NCI-H2107 treated with DMSO at 0.1 percent for 48 hours (cell line): ENCODE data around the gene SPDYC.
A peak's percentile ranks its signal among the peaks of the same experiment; 100 is the strongest.
"Not testable (repeated sequence)": the region's sequence is repeated elsewhere in the genome, so short reads cannot be mapped to it uniquely, and the experiment has no call there.

ENCODE experiments used
- DNase-seq: peaks from one replicate; lab custom pipeline; 2025; ENCODE audit not compliant: unreplicated experiment; lab: John Stamatoyannopoulos, UW

SPDYC gene

DNA sequence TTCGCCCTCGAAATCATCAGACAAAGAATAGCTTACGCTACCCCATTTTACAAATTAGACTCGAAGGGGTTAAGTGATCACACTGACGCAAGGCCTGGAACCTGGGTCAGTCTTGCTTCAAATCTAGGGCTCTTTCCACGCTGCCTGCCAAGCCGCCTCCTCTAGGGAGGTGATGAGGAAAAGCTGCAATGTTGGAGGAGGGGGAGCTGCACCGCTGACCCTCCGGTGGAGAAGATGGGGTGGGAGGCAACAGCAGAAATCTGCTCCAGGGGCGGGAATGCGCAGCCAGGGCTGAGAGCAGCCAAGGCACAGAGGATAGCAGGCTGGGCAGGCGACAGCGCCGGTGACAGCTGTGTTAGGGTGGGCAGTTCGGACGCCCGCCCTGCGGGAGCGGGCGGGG lies 36.3 kb upstream of the SPDYC start:
- no peak for DNase-seq

DNA sequence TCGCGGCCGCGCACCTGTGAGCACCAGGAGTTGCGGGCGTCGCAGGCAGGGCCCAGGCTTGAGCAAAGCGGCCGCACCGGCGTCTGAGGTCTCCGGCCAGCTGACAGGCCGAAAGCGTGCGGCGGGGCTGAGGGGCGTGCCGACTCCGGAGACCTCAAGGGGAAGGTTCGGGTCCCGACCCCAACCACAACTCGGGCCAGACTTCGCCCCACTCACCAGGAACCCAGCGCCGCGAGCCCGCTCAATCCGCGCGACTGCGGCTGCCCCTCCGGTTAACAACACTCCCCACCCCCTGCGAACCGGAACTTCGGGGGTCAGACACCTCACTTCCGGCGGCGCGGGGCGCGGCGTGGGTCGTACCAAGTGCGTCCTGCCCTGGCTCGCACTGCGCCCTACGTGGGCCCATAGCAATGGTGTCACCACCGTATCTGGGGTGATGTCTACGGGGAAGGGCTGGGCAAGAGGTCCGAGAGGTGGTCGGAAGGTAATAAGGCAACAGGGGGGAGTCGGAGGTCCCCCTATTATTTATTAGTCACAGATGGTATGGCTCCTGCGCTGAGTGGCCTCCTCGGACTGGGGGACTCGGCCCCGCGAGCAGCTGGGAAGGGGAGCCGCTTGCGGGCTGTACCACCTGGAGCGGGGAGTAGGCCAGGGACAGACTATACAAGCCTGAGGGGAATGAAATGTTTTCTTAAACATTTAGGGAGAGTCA lies 35.6 kb upstream of the SPDYC start, which contains the start of gene SYVN1:
Gene SYVN1, minus strand, starts transcription at position 280 of the 712 bp plus-strand sequence. CDS start 918 bp downstream, outside the sequence.
- DNase-seq: peak; percentile 88

DNA sequence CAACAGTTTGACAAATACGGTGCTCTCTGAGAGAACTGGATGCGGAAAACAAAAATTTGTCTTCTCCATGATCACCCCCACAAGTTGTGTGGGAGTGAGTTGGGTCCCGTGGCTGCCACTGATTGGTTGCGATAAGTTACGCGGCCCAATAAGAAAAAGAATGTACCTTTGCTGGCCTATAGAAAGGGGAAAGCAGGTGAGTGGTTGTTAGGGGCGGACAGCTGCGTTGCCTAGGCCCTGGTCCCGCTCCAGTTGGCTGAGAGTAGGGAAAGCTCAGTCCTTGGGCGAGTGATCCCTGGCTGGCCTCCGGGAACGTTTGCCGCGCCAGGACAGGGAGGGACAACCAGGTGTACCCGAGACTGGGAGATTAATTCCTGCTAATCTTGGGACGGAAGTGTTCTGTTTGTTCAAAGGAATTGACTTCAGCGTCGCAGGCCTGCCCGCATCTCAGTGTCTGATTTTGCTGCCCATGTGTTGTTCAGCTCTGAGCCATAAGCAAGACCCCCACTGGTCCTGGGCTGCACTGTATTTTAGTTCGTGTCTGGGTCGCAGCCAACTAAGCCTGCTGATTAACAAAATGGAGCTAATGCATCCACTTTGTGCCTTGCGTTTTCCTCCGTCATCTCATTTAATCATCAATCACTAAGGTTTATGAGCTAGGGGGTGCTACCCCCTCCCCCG lies 34.9 kb upstream of the SPDYC start:
- DNase-seq: peak; percentile 98

DNA sequence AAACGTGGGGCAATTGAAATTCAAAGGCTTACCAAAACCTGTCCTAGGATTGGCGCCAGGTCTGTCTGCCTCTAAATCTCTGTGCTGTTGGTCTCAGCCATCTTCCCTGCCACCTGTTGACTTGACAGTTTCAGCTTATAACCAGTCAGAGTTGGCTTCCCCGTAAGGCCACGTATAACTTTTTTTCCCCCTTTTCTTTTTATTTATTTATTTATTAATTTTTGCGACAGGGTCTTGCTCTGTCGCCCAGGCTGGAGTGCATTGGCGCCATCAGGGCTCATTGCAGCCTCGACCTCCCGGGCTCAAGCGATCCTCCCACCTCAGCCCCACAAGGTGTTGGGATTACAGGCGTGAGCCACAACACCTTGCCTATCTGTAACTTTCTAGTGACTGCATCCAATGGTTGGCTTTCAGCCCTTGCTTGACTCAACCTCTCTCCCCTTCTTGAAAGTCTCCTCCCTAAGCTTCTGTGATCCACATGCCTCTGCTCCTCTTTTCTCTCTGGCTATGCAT lies 34.3 kb upstream of the SPDYC start:
- no peak for DNase-seq

DNA sequence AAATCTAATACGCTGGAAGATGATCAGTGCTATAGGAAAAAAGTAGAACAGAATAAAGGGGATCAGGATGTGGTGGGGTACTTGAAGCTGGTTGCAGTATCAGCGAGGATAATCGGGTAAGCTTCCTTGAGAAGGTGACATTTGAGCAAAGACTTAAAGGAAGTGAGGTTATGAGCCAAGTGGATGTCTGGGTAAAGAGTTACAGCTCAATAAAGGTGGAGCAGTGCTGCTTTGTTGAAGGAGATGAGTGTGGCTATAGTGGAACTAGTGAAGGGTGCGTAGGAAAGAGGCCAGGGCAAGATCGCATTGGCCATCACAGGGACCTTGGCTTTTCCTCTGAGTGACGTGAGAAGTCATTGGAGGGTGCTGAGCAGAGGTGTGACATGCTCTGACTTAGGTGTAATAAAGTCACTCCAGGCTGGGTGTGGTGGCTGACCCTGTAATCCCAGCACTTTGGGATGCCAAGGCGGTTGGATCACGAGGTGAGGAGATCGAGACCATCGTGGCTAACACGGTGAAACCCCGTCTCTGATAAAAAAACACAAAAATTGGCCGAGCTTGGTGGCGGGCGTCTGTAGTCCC lies 33.4 kb upstream of the SPDYC start:
- DNase-seq: no peak

DNA sequence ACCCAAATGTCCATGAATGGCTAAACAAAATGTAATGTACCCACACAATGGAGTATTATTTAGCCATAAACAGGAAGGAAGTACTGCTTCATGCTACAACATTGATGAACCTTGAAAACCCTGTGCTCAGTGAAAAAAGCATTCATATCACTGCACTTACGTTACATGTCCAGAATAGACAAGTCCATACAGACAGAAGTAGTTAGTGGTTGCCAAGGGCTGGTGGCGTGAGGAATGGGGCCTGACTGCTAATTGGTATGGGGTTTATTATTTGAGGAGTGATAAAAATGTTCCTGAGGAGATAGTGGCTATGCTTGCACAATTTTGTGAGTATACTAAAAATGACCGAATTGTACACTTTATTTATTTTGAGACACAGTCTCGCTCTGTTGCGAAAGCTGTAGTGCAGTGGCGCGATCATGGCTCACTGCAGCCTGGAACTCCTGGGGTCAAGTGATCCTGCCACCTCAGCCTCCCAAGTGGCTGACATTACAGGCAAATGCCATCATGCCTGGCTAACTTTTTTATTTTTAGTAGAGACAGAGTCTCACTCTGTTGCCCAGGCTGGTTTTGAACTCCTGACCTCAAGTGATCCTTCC lies 28.0 kb upstream of the SPDYC start:
- no peak for DNase-seq

DNA sequence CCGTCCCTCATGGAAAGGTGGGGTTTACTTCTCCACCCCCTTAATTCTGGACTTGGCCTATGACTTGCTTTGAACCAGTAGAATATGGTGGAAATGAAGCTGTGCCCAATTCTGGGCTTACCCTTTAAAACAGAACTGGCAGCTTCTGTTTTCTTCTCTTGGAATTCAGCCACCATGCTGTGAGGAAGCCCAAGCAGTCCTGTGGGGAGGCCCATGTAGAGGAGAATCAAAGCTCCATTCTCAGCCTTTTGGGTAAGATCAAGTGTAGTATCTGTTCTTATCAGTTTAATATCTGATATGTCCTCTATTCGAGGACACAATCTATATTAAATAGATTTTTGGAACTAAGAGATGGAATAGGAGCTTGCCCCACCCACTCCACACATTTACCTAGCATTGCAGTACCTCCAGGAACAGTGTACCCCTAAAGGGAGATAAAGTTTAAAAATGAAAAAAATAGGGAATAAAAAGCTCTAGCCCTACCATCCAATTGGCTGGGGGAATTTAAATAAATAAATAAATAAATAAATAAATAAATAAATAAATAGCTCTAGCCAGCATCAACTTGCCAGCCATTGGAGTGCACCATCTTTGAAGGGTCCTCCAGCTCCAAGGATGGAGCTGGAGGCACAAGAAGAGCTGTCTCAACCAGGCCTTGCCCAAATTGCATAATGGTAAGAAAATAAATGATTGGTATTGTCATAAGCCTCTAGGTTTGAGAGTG lies 22.5 kb upstream of the SPDYC start:
- DNase-seq: no peak

DNA sequence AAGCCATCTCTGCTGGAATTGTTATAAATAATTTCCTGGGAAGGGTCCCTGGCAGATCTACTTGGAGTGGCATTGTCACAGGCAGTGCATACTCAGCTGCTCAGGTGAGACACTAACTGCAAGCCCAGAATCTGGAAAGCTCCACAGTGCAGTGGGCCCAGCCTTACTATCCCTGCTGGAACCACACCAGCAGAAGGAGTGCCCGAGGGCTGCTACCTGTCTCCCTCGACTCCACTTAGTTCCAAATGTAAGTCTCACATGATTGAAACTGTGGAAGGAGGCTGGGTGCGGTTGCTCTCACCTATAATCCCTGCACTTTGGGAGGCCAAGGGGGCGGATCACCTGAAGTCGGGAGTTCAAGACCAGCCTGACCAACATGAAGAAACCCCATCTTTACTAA lies 21.4 kb upstream of the SPDYC start:
- no peak for DNase-seq

DNA sequence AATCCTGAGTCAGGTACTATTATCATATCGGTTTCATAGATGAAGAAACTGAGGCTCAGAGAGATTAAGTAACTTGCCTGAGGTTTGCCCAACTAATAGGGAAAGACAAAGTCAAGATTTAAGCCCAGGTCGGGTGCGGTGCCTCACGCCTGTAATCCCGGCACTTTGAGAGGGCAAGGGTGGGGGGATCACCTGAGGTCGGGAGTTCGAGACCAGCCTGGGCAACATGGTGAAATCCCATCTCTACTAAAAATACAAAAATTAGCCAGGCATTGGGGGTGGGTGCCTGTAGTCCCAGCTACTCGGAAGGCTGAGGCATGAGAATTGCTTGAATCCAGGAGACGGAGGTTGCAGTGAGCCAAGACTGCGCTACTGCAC lies 19.9 kb upstream of the SPDYC start:
- DNase-seq: not testable (repeated sequence)

DNA sequence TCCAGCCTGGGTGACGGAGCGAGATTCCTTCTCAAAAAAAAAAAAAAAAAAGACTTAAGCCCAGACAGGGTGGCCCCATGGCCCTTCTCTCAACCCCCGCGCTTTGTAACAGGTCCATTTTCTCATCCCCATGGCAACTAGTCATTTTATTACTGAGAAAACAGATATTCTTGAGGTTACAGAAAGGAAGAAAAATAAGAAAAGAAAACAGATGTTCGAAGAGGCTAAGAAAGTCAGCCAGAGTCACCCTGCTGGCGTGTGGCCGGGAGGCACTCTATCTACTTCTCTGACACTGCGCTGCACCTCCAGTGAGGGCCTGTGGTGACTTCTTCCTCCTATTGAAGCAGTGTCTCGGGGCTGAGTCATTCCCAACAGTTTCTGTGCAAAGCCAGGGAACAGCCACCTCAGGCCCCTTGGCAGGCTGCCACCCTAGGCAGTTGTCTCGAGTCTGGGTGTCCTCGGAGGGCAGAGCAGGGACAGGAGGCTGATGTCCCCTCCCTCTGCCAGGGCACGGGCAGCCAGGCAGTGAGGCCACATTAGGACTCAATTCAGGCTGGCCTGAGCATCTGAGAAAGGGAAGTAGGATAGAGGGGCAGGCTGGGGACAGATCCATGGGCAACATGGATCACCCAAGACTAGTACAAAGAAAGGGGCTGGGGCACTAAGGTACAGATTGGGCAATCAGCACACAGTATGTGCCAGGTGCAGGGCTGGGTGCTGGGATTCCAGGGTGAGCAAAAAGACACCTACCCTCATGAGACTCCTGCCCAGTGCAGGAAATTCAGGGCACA lies 19.3 kb upstream of the SPDYC start:
- DNase-seq: peak; percentile 66

DNA sequence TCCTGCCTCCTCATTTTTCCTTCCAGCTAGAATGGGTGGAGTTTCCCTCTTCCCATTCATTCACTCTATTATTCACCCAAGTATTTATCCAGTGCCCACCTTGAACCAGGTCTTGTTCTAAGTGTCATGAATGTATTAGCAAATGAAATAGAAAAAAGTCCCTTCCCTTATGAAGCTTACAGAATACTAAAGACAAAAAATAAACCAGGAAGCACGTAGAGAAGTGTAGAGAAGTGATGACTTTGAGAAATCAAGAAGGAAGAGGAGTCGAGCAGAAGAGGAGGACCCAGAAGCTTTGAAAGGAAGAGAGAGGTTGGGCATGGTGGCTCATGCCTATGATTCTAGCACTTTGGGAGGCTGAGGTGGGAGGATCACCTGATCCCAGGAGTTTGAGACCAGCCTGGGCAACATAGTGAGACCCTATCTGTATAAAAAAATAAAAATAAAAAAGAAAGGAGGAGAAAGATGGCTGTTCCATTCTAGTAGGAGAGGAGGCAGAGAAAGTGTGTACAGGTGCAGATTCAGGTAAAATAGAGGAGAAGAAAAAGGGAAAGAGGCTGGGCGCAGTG lies 18.6 kb upstream of the SPDYC start:
- no peak for DNase-seq

DNA sequence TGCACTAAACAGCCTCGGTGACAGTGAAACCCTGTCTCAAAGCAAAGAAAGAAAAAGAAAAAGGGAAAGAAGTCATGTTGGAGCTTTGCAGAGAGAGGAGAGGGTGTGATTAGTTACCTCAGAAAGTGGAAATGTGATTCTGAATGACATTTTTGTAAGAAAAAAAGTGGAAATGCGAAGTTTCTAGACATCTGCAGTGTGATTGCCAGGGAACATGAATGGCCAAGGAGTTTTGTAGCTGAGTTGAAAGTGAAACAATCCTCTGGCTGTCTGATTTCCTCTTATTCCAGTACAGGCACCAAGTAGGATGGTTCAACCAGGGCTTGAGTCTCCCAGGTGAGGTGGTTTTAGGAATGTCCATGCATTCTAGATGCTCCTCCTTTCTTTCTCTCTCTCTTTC lies 17.9 kb upstream of the SPDYC start:
- no peak for DNase-seq

DNA sequence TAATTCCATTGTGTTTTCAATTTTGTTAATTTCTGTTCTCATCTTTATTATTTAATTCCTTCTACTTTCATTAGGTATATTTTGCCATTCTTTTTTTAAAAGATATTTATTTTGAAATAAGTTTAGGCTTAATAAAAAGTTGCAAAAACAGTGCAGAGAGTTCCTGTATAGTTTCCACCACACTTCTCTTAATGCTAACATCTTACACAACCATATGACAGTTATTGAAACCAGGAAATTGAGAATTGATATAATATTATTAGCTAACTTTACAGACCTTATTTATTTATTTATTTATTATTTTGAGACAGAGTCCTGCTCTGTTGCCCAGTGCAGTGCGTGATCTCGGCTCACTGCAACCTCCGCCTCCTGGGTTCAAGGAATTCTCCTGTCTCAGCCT lies 13.8 kb upstream of the SPDYC start:
- DNase-seq: no peak

DNA sequence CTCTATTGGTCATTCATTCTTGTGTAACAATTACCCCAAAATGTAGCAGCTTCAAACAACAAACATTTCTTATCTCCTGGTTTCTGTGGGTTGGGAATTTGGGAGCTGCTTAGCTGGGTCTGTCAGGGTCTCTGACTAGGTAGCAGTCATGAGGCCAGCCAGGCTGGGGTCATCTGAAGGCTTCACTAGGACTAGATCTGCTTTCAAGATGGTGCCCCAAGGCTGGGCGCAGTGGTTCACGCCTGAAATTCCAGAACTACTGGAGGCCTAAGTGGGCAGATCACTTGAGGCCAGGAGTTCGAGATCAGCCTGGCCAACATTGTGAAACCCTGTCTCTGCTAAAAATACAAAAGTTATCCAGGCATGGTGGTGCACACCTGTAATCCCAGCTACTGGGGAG lies 13.1 kb upstream of the SPDYC start:
- DNase-seq: no peak

DNA sequence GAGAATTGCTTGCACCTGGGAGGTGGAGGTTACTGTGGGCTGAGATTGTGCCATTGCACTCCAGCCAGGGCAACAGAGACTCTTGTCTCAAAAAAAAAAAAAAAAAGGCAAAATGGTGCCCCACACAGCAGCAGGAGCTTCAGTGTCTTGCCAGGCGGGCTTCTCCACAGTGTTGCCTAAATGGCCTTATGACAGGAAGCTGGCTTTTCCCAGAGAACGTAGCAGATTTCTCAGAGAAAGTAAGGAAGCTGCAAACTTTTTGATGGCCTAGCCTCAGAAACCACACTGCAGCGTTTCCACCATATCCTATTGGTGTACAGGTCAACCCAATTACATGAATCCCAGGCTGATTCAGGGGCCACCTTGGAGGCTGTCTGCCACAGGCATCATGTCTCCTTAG lies 12.7 kb upstream of the SPDYC start:
- DNase-seq: no peak

DNA sequence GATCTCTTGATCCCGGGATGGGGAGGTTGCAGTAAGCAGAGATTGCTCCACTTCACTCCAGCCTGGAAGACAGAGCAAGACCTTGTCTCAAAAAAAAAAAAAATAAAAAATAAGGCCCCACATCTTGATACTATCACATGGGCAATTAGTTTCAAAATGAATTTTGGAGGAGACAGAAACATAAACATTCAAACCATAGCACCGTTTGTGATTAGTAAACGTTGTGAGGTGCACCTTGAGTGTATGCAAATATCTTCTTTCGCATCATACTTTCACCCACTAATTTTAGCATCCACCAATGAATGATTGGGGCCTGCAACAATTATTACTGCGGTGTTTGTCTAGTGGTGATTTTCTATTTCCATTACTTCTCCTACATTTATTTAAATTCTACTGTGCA lies 11.0 kb upstream of the SPDYC start:
- no peak for DNase-seq

DNA sequence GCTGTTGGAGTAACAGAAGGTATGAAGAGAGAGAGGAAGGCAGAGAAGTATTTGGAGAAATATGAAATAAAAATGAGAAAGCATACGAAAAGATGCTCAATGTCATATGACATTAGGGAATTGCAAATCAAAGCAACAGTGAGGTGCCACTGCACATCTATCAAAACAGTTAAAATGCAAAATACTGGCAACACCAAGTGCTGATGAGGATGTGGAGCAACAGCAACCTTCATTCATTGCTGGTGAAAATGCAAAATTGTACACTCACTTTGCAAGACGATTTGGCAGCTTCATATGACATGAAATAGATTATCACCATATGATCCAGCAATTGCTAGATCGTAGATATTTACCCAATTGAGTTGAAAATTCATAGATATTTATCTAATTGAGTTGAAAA lies 9.4 kb upstream of the SPDYC start:
- no peak for DNase-seq

DNA sequence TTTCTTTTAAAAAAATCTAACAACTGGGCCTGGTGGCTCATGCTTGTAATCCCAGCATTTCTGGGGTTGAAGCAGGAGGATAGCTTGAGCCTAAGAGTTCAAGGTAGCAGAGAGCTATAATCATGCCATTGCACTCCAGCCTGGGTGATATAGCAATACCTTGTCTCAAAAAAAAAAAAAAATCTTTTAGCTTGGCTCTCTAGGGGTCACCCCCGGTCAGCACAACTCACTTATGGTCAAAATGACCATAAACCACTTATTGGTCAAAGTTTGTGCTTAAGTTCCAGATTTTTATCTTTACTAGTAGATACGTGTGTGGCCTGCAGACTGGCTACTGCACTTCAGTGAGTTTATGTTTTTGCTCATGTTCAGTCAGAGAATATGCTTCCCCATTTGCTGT lies 6.3 kb upstream of the SPDYC start:
- DNase-seq: no peak

DNA sequence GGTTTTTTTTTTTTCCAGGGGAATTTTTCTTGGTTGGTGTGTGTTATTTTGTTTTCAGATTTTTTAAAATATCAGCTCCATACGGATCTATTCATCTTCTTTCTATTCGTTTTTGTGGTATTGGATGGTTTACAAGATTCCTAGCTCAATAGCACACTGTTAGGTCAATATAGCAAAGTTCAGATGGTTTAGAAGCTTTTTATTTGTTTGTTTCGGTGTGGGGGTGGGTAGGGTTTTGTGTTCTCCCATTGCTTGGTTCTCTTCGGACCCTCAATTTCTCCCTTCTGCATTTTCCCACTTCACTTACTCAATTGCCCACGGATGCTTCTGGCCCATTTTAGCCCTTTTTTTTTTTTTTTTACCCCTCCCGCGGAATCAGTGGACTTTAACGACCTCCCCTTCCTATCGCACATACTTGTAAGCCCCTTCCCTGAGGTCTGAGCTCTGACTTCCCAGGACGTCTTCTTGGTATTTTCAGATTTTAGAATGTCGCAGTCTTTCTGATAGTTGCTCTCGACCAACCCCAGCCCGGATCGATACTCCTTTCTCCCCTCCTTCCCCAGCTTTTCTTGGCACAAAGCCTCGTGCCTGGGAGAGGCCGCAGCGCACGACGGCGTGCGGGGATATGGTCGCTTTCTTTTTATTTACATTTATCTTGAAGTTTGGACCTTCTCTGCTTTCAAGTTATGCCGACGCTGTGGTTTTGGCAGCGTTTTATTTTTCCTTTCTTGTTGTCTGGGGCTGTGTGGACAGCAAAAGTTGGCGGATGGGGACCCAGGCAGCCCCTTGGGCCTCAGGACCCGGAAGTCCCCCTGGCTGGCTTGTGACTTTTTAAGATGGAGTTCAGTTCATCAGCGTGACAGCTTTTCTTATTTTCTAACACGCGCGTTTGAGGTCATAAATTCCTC lies 4.4 kb upstream of the SPDYC start:
- no peak for DNase-seq
